PC-3 (cell line): Measurements from ENCODE around the gene BHLHE23.

ENCODE experiments used
- EZH2 ChIP-seq: fragments of 300-600 bp; sonication (generic); IDR thresholded peaks from one replicate; pipeline ENCODE4 v1.6.1; 2017; ENCODE audit warnings: antibody characterized with exemption, mild to moderate bottlenecking, low read length; ENCODE audit not compliant: unreplicated experiment
- EZH2phosphoT487 ChIP-seq: fragments of 300-600 bp; sonication (generic); IDR thresholded peaks from 2 replicates; pipeline ENCODE4 v1.6.1; 2018; ENCODE audit warnings: mild to moderate bottlenecking, antibody characterized with exemption, low read length, borderline replicate concordance
- TF ChIP-seq, protein P1 (sequence below): fragments of 300-600 bp; sonication (generic); conservative IDR thresholded peaks from 2 replicates; pipeline ENCODE4 v1.5.1; 2017; ENCODE audit warnings: antibody characterized with exemption, low read depth, mild to moderate bottlenecking, low read length

- TF ChIP-seq, protein P1, sequence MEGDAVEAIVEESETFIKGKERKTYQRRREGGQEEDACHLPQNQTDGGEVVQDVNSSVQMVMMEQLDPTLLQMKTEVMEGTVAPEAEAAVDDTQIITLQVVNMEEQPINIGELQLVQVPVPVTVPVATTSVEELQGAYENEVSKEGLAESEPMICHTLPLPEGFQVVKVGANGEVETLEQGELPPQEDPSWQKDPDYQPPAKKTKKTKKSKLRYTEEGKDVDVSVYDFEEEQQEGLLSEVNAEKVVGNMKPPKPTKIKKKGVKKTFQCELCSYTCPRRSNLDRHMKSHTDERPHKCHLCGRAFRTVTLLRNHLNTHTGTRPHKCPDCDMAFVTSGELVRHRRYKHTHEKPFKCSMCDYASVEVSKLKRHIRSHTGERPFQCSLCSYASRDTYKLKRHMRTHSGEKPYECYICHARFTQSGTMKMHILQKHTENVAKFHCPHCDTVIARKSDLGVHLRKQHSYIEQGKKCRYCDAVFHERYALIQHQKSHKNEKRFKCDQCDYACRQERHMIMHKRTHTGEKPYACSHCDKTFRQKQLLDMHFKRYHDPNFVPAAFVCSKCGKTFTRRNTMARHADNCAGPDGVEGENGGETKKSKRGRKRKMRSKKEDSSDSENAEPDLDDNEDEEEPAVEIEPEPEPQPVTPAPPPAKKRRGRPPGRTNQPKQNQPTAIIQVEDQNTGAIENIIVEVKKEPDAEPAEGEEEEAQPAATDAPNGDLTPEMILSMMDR, result no peak
- TF ChIP-seq EZH2 (no peak), EZH2phosphoT487 (no peak)
These were observed 45.4 kb downstream of the BHLHE23 start for GRCh38 chr20:62961310-62961783.
